Measurements from ENCODE around the gene YIPF1.

DNA sequence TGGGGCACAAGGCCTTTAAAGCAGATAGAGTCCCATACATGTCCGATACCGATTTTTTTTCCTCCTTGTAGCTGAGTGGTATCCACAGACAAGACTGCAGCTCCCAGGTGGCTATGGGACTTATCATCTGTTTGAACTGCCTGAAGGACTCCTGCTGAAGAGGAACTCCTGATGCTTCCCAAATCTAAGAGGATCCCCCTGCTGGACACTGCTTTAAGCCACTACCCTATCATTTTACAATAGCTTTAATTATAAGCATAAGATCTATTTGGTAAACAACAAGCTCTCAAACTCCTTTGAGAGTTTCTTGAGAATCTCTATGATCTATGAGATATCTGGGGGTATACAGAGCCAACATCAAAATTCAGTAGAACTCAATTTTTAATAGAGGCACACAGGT is 63.2 kb downstream of the YIPF1 start:
- TF ChIP-seq, protein P1, sequence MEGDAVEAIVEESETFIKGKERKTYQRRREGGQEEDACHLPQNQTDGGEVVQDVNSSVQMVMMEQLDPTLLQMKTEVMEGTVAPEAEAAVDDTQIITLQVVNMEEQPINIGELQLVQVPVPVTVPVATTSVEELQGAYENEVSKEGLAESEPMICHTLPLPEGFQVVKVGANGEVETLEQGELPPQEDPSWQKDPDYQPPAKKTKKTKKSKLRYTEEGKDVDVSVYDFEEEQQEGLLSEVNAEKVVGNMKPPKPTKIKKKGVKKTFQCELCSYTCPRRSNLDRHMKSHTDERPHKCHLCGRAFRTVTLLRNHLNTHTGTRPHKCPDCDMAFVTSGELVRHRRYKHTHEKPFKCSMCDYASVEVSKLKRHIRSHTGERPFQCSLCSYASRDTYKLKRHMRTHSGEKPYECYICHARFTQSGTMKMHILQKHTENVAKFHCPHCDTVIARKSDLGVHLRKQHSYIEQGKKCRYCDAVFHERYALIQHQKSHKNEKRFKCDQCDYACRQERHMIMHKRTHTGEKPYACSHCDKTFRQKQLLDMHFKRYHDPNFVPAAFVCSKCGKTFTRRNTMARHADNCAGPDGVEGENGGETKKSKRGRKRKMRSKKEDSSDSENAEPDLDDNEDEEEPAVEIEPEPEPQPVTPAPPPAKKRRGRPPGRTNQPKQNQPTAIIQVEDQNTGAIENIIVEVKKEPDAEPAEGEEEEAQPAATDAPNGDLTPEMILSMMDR (IDR thresholded peaks at IDR 0.05), result no peak
- no peak for TF ChIP-seq POLR2A (IDR thresholded peaks at IDR 0.05)
